ENCODE measurements around the gene MRTFA. TPM values are rescaled to one million over a fixed set of nuclear protein-coding genes. Genes with fewer than 3 reads are reported as not detected.
A peak's percentile ranks its signal among the peaks of the same experiment; 100 is the strongest.

MRTFA gene
- total and polyA plus RNA-seq, 2 of the 13 experiments (the other 11 are each of a cell fraction or from before 2014, with no cell fraction given), result 2.4 to 8.2 TPM

- TF ChIP-seq ZNF768 (CRISPR knock-in tag; IDR thresholded peaks at IDR 0.05) (no peak), CREB3 (CRISPR knock-in tag; IDR thresholded peaks at IDR 0.05) (no peak)
These were observed 76.0 kb downstream of the MRTFA start (continued) for GRCh38 chr22:40560551-40560950.

- Histone ChIP-seq H3K79me2 (ENCODE audit: insufficient read depth, low read length) (peaks cover 4% of the 10 kb centered on the region), H2AFZ (ENCODE audit: low read length) (no peak overlapping the region), H3K4me3 (replicated peaks in 1 of 3; ENCODE audit: insufficient read depth in 1 of 3, low read depth in 2 of 3, low read length in 3 of 3) (no peak overlapping the region), H3K27ac (ENCODE audit: extremely low read length, insufficient read depth, low read length) (no peak overlapping the region), H3K4me2 (ENCODE audit: low read depth, low read length) (no peak overlapping the region), H3K27me3 (ENCODE audit: control insufficient read depth in 1 of 2, insufficient read depth in 2 of 2, low read length in 2 of 2) (no peaks in the 10 kb centered on the region), H3K4me1 (ENCODE audit: insufficient read depth, low read length) (peaks cover 10% of the 10 kb centered on the region; the same call in 1 of the 2 replicates), H3K36me3 (replicated peaks in 1 of 2; ENCODE audit: control insufficient read depth in 1 of 2, insufficient read depth in 2 of 2, low read length in 2 of 2) (0 out of 5 replicates have a peak, but pooled peaks cover 0 to 2% of the 10 kb centered on the region in 2 experiments), H3K9ac (ENCODE audit: insufficient read depth, low read depth, low read length) (no peak overlapping the region), H3K9me3 (ENCODE audit: low read length) (no peaks in the 10 kb centered on the region), H4K20me1 (ENCODE audit: insufficient read depth, low read length) (no peaks in the 10 kb centered on the region)
- ATAC-seq (no peak), FAIRE-seq (no peak), DNase-seq (ENCODE audit: low spot score) (no peak)
- CTCF ChIA-PET (ENCODE audit: low intra/inter-chr PET ratio, low total read pairs), result no interaction called here
- BruUV-seq (replicated peaks), result no TSS peak
- 74% methylated on average over 2 of the region's 2 CpGs for WGBS (ENCODE audit: low lambda C conversion rate)
- intact Hi-C loops (cut with micrococcal nuclease; ENCODE audit: unreplicated experiment) (no loop called here), in situ Hi-C loops (cut with HindIII; ENCODE audit: extremely low pct_ligation_motif_present, low pct_unique_long_range_greater_than_20kb) (no loop called here)
- POLR2A ChIA-PET, result no interaction called here
- TF ChIP-seq ZNF784 (CRISPR knock-in tag; IDR thresholded peaks at IDR 0.05; ENCODE audit: borderline replicate concordance), result no peak
- TF ChIP-seq ZBTB49 (CRISPR knock-in tag; IDR thresholded peaks at IDR 0.05; ENCODE audit: borderline replicate concordance), result no peak
- no peak for TF ChIP-seq FOXC1 (CRISPR knock-in tag; IDR thresholded peaks at IDR 0.05; ENCODE audit: borderline replicate concordance)
- TF ChIP-seq ZNF781 (CRISPR knock-in tag; IDR thresholded peaks at IDR 0.05; ENCODE audit: borderline replicate concordance, not compliant biosample characterization), result no peak
- no peak for TF ChIP-seq ZNF678 (CRISPR knock-in tag; IDR thresholded peaks at IDR 0.05)
- TF ChIP-seq KDM1A (CRISPR knock-in tag; IDR thresholded peaks at IDR 0.05), result no peak
- TF ChIP-seq ZNF121 (CRISPR knock-in tag; IDR thresholded peaks at IDR 0.05), result peak; percentile 79
- TF ChIP-seq ARID3A (IDR thresholded peaks at IDR 0.05; ENCODE audit: low read depth, low read length), result no peak
- no peak for TF ChIP-seq HDAC2 (CRISPR knock-in tag; IDR thresholded peaks at IDR 0.05)
- TF ChIP-seq ZNF280B (CRISPR knock-in tag; IDR thresholded peaks at IDR 0.05; ENCODE audit: borderline replicate concordance), result no peak
- peak; percentile 54; the same call in 1 of the 2 replicates for TF ChIP-seq ZNF362 (CRISPR knock-in tag; IDR thresholded peaks at IDR 0.05; ENCODE audit: borderline replicate concordance)
These were observed 78.5 kb downstream of the MRTFA start for GRCh38 chr22:40557972-40558371.

Measured in HepG2 (cell line).